ENCODE measurements around the gene TCERG1L. TPM values are rescaled to one million over a fixed set of nuclear protein-coding genes. Genes with fewer than 3 reads are reported as not detected.

Gene TCERG1L
- total and polyA plus RNA-seq, 4 donors: 0.02 to 0.09 (median 0.08) TPM; not detected in 1

DNA sequence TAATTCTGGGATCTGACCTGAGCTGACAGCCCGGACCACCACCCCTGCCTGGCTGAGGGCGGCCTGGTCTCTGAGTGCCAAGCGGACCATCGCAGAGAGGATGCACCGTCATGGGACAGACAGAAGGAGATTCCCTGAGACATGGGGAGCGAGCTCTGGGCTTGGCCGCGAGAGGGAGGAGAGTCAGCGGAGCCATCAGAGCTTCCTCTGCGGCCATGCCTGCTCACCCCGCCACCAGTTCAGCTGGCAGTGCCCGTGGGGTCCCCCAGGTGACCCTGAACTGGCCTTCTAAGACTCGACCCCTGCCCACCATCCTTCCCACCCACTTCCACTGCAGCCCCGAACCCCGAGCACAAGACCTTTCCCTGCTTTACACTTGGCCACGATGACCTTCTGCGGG is 152.8 kb downstream of the TCERG1L start:
- no peak overlapping the region for H3K4me3 ChIP-seq
- TF ChIP-seq, protein P1, sequence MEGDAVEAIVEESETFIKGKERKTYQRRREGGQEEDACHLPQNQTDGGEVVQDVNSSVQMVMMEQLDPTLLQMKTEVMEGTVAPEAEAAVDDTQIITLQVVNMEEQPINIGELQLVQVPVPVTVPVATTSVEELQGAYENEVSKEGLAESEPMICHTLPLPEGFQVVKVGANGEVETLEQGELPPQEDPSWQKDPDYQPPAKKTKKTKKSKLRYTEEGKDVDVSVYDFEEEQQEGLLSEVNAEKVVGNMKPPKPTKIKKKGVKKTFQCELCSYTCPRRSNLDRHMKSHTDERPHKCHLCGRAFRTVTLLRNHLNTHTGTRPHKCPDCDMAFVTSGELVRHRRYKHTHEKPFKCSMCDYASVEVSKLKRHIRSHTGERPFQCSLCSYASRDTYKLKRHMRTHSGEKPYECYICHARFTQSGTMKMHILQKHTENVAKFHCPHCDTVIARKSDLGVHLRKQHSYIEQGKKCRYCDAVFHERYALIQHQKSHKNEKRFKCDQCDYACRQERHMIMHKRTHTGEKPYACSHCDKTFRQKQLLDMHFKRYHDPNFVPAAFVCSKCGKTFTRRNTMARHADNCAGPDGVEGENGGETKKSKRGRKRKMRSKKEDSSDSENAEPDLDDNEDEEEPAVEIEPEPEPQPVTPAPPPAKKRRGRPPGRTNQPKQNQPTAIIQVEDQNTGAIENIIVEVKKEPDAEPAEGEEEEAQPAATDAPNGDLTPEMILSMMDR (IDR thresholded peaks at IDR 0.05; ENCODE audit: control extremely low read depth, extremely low read depth): no peak
- no peaks in the 10 kb centered on the region for H3K4me1 ChIP-seq (ENCODE audit: control insufficient read depth in 5 of 5, insufficient read depth in 5 of 5, low read length in 5 of 5)
- ATAC-seq (ENCODE audit: insufficient read depth, low FRiP score) (no peak), DNase-seq (no peak)
- H3K9me3 ChIP-seq (ENCODE audit: control insufficient read depth in 4 of 4, insufficient read depth in 3 of 4, low read length in 3 of 4): peaks cover 0 to under 1% (median 0%) of the 10 kb centered on the region in 4 donors
- H3K9ac ChIP-seq (ENCODE audit: insufficient read depth in 1 of 2, low read length in 2 of 2): no peak overlapping the region
- 93% methylated on average over 16 to 17 of the region's 17 CpGs for WGBS, 2 donors
- H3K27ac ChIP-seq (ENCODE audit: low read depth in 1 of 2, low read length in 1 of 2): no peak overlapping the region
- peaks cover 0 to 3% (median 0%) of the 10 kb centered on the region in 3 donors for H3K27me3 ChIP-seq (ENCODE audit: control insufficient read depth in 3 of 3, insufficient read depth in 3 of 3, low read length in 2 of 3)
- no peaks in the 10 kb centered on the region for H3K36me3 ChIP-seq (ENCODE audit: control insufficient read depth in 4 of 4, insufficient read depth in 4 of 4, low read length in 4 of 4)

DNA sequence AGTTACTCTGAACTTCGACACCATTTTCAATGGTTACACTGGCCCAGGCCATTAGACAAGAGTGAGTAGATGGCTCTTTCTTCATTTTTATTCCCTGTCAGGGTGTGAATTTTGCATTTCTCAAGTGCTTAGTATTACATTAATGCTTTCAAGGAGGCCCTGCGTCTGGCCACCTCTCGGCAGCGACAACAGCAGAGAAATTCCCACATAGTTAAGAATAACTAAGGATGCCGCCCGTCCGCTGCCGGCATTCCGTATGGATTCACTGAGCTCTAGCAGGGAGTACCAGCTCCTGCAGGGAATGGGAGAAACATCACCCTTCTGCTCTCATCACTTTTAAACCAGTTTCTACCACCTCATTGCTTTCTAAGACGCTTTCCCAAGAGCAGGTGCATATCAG is 153.6 kb downstream of the TCERG1L start:
- no peak overlapping the region for H3K9ac ChIP-seq (ENCODE audit: insufficient read depth in 1 of 2, low read length in 2 of 2)
- H3K27me3 ChIP-seq (ENCODE audit: control insufficient read depth in 3 of 3, insufficient read depth in 3 of 3, low read length in 2 of 3): peaks cover 0 to 3% (median 0%) of the 10 kb centered on the region in 3 donors
- H3K4me3 ChIP-seq: no peak overlapping the region
- H3K9me3 ChIP-seq (ENCODE audit: control insufficient read depth in 4 of 4, insufficient read depth in 3 of 4, low read length in 3 of 4): peaks cover 0 to 7% (median 0%) of the 10 kb centered on the region in 4 donors
- H3K36me3 ChIP-seq (ENCODE audit: control insufficient read depth in 4 of 4, insufficient read depth in 4 of 4, low read length in 4 of 4): no peaks in the 10 kb centered on the region
- no peak for ATAC-seq (ENCODE audit: insufficient read depth, low FRiP score)
- no peak overlapping the region for H3K27ac ChIP-seq (ENCODE audit: low read depth in 1 of 2, low read length in 1 of 2)
- 88% methylated on average over 10 of the region's 10 CpGs for WGBS, 2 donors
- TF ChIP-seq, protein P1 (IDR thresholded peaks at IDR 0.05; ENCODE audit: control extremely low read depth, extremely low read depth): no peak
- DNase-seq: no peak
- no peaks in the 10 kb centered on the region for H3K4me1 ChIP-seq (ENCODE audit: control insufficient read depth in 5 of 5, insufficient read depth in 5 of 5, low read length in 5 of 5)

DNA sequence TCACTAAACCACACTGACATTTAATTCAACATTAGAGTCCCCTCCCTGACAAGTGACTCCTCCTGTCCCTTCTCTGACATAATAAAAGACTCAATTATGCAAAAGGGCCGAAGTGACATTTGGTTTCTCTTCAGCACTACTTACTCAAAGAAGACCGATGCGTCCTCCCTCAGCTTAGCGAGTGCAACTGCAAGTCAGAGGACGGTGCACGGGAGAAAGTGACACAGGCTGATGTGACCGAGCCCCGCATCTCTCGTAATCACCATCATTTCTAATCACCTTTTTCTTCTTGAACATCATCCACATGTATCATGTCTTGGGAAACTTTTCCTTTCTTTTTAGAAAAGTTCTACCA is 155.7 kb downstream of the TCERG1L start:
- no peak for ATAC-seq (ENCODE audit: insufficient read depth, low FRiP score)
- Histone ChIP-seq H3K9ac (ENCODE audit: insufficient read depth in 1 of 2, low read length in 2 of 2) (no peak overlapping the region), H3K27ac (ENCODE audit: low read depth in 1 of 2, low read length in 1 of 2) (no peak overlapping the region), H3K4me1 (ENCODE audit: control insufficient read depth in 5 of 5, insufficient read depth in 5 of 5, low read length in 5 of 5) (no peaks in the 10 kb centered on the region), H3K9me3 (ENCODE audit: control insufficient read depth in 4 of 4, insufficient read depth in 3 of 4, low read length in 3 of 4) (peaks cover 0 to 13% (median 0%) of the 10 kb centered on the region in 4 donors), H3K4me3 (no peak overlapping the region), H3K27me3 (ENCODE audit: control insufficient read depth in 3 of 3, insufficient read depth in 3 of 3, low read length in 2 of 3) (peaks cover 0 to 3% (median 0%) of the 10 kb centered on the region in 3 donors), H3K36me3 (ENCODE audit: control insufficient read depth in 4 of 4, insufficient read depth in 4 of 4, low read length in 4 of 4) (no peaks in the 10 kb centered on the region)
- 60 to 62% methylated on average over 9 of the region's 9 CpGs for WGBS, 2 donors
- TF ChIP-seq, protein P1 (IDR thresholded peaks at IDR 0.05; ENCODE audit: control extremely low read depth, extremely low read depth): no peak
- DNase-seq: no peak

Measured in lung (tissue), 12 donors.